Psoas muscle (tissue), 8 donors: ENCODE data around the gene LMO7. TPM values are rescaled to one million over a fixed set of nuclear protein-coding genes. Genes with fewer than 3 reads are reported as not detected.

Experiments used
- ATAC-seq, 4 donors: fragments of 200-7000 bp; cut with Tn5 transposase; one replicate each; pipeline ENCODE4 v1.9.1; 2020; ENCODE audit warnings: moderate library complexity in 3 of 4, mild to moderate bottlenecking in 2 of 4
- DNase-seq, 2 donors: peaks; one replicate each; pipeline ENCODE4 v3.0.0-alpha.2; 2020
- H3K27ac ChIP-seq: fragments of 200-600 bp; one replicate; pipeline ENCODE4 v1.8.0; 2022
- H3K27me3 ChIP-seq, 3 donors: fragments of 200-600 bp in 1 of 3; one replicate each; pipeline versions ENCODE4 v1.6.1 to v1.8.0; 2013 to 2022; ENCODE audit warnings: low read length in 2 of 3, mild to moderate bottlenecking in 2 of 3, moderate library complexity in 1 of 3; ENCODE audit not compliant: insufficient read depth in 3 of 3
- H3K36me3 ChIP-seq, 2 donors: fragments of 200-600 bp in 1 of 2; one replicate each; pipeline versions ENCODE4 v1.6.1 to v1.8.0; 2013 to 2022; ENCODE audit warnings: low read depth in 1 of 2, mild to moderate bottlenecking in 1 of 2, moderate library complexity in 1 of 2; ENCODE audit not compliant: insufficient read depth in 1 of 2
- H3K4me1 ChIP-seq: fragments of 200-600 bp; one replicate; pipeline ENCODE4 v1.8.0; 2022
- H3K4me3 ChIP-seq: fragments of 200-600 bp; one replicate; pipeline ENCODE4 v1.8.0; 2022; ENCODE audit warnings: mild to moderate bottlenecking
- H3K9me3 ChIP-seq: fragments of 200-600 bp; one replicate; pipeline ENCODE4 v1.8.0; 2022
- CTCF ChIP-seq: fragments of 200-600 bp; IDR thresholded peaks from one replicate; pipeline ENCODE4 v1.8.0; 2022; ENCODE audit warnings: antibody characterized with exemption
- WGBS, 3 donors: extraction: QIAGEN DNeasy Blood & Tissue Kit; methylation state at CpG; one replicate each; pipeline versions ENCODE4 v1.1.6 to v1.1.7; 2013; 5-methylcytosine and 5-hydroxymethylcytosine counted together
- intact Hi-C, 2 donors: fragments of 100-400 bp; cut with DNase I; formaldehyde crosslinking; loops; one replicate each; pipeline versions ENCODE4 v1.11.0 to v1.14.2; 2022
- polyA plus RNA-seq, 3 donors: library from polyadenylated mRNA; stranded (reverse); fragments of 200-250 nt; gene quantifications; one replicate each; pipeline ENCODE4 v1.2.3, GENCODE V29; 2013
- total RNA-seq, 4 donors: library from RNA; stranded (reverse); fragmentation: NEBNext Ultra II Directional in 2 of 4; extraction: Animal tissue kit (Norgen Biotek cat#: 25700) in 2 of 4; gene quantifications; one replicate each; pipeline versions ENCODE4 v1.2.1 to v1.2.4, GENCODE V29; 2021 to 2023
- donor health status: healthy with polysubstance abuse.
- donor health status: DM: no; HTN: no; CAD: no; lungs with moderate emphysema.
- donor health status: Bipolar disorder and iron deficiency.
- donor health status: healthy.
- donor health status: DM: yes; HTN: yes; CAD: no.
- donor health status: DM: no; HTN: no; CAD: no.
- donor health status: DM: no; HTN: no; CAD: no.
- donor health status: DM: yes; HTN: yes; CAD: no.

LMO7 gene
- total and polyA plus RNA-seq, 7 donors: 15.3 to 271 (median 97.9) TPM

- peaks cover 0 to 15% of the 10 kb centered on the region in 2 donors for H3K36me3 ChIP-seq
- intact Hi-C loops: no loop called here
- H3K27ac ChIP-seq: no peak overlapping the region
- H3K4me1 ChIP-seq: peaks cover 5% of the 10 kb centered on the region
- no peaks in the 10 kb centered on the region for H3K27me3 ChIP-seq
- no peak for TF ChIP-seq CTCF
- no peaks in the 10 kb centered on the region for H3K9me3 ChIP-seq
- H3K4me3 ChIP-seq: no peak overlapping the region
- DNase-seq (no peak), ATAC-seq (no peak)
- 99 to 100% (median 100%) methylated on average over 2 of the region's 2 CpGs for WGBS, 3 donors
Observed at GRCh38 chr13:75603038-75603437, 33.1 kb upstream of the LMO7 start.

GRCh38 chr13:75607447-75607846 is 28.7 kb upstream of the LMO7 start:
- DNase-seq (no peak), ATAC-seq (no peak)
- H3K36me3 ChIP-seq: peaks cover 0 to 10% of the 10 kb centered on the region in 2 donors
- no peak overlapping the region for H3K27ac ChIP-seq
- H3K4me1 ChIP-seq: no peaks in the 10 kb centered on the region
- no peaks in the 10 kb centered on the region for H3K27me3 ChIP-seq
- no peak for TF ChIP-seq CTCF
- H3K4me3 ChIP-seq: no peak overlapping the region
- no peaks in the 10 kb centered on the region for H3K9me3 ChIP-seq
- intact Hi-C loops: no loop called here
- 97 to 100% (median 97%) methylated on average over 2 of the region's 2 CpGs for WGBS, 3 donors

GRCh38 chr13:75610466-75610865 is 25.7 kb upstream of the LMO7 start:
- no peak overlapping the region for H3K27ac ChIP-seq
- TF ChIP-seq CTCF: no peak
- H3K4me3 ChIP-seq: no peak overlapping the region
- ATAC-seq: no peak
- DNase-seq: no peak
- intact Hi-C loops: no loop called here
- H3K9me3 ChIP-seq: no peaks in the 10 kb centered on the region
- no peaks in the 10 kb centered on the region for H3K27me3 ChIP-seq
- H3K36me3 ChIP-seq: peaks cover 0 to 9% of the 10 kb centered on the region in 2 donors
- H3K4me1 ChIP-seq: no peaks in the 10 kb centered on the region

GRCh38 chr13:75612354-75612753 is 23.8 kb upstream of the LMO7 start:
- ATAC-seq (no peak), DNase-seq (no peak)
- Histone ChIP-seq H3K36me3 (no peaks in the 10 kb centered on the region), H3K27ac (no peak overlapping the region), H3K4me1 (no peaks in the 10 kb centered on the region), H3K27me3 (no peaks in the 10 kb centered on the region), H3K9me3 (no peaks in the 10 kb centered on the region), H3K4me3 (no peak overlapping the region)
- TF ChIP-seq CTCF: no peak
- WGBS, 3 donors: 69 to 76% (median 73%) methylated on average over 2 of the region's 2 CpGs
- intact Hi-C loops: no loop called here

GRCh38 chr13:75617230-75617629 is 18.9 kb upstream of the LMO7 start:
- intact Hi-C loops: no loop called here
- 95 to 100% (median 100%) methylated on average over 1 of the region's 1 CpG for WGBS, 3 donors
- no peaks in the 10 kb centered on the region for H3K4me1 ChIP-seq
- peaks cover 0 to 5% of the 10 kb centered on the region in 2 donors for H3K36me3 ChIP-seq
- H3K27ac ChIP-seq: no peak overlapping the region
- H3K27me3 ChIP-seq: no peaks in the 10 kb centered on the region
- ATAC-seq (no peak), DNase-seq (no peak)
- H3K4me3 ChIP-seq: no peak overlapping the region
- no peak for TF ChIP-seq CTCF
- no peaks in the 10 kb centered on the region for H3K9me3 ChIP-seq
